NCI-H2107 treated with DMSO at 0.1 percent for 48 hours (cell line): Measurements from ENCODE around the gene MSX2.

ENCODE experiments used
- DNase-seq: peaks from one replicate; lab custom pipeline; 2025; ENCODE audit not compliant: unreplicated experiment; lab: John Stamatoyannopoulos, UW

MSX2 gene

DNA sequence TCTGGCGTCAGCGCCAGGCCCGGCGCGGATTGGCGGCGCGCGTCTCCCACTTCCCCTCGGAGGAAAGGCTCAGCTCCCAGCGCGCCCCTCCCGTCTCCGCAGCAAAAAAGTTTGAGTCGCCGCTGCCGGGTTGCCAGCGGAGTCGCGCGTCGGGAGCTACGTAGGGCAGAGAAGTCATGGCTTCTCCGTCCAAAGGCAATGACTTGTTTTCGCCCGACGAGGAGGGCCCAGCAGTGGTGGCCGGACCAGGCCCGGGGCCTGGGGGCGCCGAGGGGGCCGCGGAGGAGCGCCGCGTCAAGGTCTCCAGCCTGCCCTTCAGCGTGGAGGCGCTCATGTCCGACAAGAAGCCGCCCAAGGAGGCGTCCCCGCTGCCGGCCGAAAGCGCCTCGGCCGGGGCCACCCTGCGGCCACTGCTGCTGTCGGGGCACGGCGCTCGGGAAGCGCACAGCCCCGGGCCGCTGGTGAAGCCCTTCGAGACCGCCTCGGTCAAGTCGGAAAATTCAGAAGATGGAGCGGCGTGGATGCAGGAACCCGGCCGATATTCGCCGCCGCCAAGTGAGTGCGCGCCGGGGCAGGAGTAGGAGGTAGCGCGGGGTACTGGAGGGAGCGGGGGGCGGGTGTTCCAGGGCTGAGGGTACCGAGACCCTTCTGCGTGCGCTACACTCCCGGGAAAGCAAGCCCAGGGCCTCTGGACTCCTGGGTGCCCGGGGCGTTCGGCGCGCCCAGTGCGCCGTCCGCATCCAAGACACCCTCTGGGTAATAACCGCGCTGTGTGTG lies at the start of gene MSX2:
Gene MSX2, plus strand, starts transcription at position 99 of the 777 bp plus-strand sequence. Its CDS starts 78 bp downstream, at position 177.
- no peak for DNase-seq

DNA sequence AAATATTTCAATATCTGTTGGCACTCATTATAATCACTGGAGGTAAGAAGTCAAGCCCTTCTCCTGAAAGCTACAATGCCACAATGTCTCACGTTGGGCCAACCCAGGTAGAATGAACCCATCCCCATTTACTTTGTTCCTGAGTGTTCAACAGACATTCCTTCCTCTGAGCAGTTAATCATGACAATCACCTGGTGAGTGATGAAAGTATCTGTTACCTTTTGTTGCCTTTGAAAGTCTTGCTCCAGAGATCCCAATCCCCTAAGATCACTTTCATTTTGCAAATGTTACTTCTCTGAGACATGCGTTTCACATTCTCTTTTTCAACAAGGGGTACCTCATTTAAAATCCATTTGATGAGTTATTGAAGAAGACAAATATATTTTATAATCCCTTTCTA lies 49.3 kb upstream of the MSX2 start:
- no peak for DNase-seq

DNA sequence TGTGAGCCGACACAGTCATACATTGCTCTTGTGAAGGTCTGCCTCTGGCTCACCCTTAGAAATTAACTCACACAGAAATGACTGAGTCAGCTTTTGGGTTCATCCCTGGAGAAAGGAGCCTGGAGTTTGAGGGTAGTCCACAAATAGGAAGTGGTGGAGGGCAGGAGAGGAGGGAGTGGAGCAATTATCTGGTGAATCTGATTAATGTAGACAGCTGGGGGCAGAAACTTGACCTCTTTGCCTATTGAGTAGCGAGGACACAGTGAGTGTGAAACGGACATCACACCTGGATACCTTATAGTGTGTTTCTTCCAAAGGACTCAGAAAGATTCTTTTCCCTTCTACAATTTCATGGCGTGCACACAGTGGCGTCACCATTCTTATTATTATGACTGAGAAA lies 48.5 kb upstream of the MSX2 start:
- no peak for DNase-seq

GRCh38 chr5:174678107-174678506 lies 46.3 kb upstream of the MSX2 start:
- no peak for DNase-seq

GRCh38 chr5:174680901-174681565 lies 43.3 kb upstream of the MSX2 start:
- DNase-seq, result no peak

GRCh38 chr5:174687503-174687902 lies 36.9 kb upstream of the MSX2 start:
- DNase-seq, result no peak

GRCh38 chr5:174688441-174689354 lies 35.7 kb upstream of the MSX2 start:
- no peak for DNase-seq

GRCh38 chr5:174690271-174690670 lies 34.1 kb upstream of the MSX2 start:
- no peak for DNase-seq

DNA sequence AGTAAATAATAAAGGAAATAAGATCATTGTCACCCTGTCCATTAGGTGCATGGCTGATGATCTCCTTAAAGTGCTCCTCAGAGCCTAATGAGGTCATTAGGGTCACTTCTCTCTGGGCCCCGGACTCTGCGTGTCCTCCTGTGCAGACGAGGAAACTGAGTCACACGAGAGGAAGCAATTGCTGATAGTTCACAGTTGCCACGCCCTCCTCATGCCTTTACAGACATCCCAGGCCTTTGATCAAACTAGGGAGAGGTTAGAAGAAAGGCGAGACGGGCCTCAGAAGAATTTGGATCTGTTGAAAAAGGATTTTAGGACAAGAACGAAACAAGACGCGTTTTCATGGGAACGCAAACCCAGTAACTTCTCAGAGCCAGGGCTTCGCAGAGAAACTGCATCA lies 32.0 kb upstream of the MSX2 start:
- DNase-seq, result no peak

DNA sequence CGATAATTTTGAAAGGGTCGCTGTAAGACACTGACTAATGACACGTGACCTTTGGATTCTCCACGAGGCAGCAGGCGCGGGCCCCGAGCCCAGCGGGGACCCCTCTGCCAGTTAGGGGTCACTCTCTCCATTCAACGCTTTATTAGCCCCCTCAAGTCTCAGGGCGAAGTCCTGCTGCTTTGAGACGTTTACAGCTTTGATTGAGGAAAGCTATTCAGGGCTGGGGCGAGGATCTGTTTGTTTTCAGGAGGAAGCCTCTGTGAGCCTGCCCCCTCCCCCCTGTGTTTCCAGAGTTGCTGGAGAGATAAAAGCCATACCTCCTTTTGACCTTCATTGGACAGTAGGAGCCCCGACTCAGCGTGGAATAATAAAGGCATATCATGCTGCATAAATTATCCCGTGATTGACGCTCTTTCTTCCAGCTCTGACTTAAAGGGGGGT lies 31.4 kb upstream of the MSX2 start:
- DNase-seq, result no peak

DNA sequence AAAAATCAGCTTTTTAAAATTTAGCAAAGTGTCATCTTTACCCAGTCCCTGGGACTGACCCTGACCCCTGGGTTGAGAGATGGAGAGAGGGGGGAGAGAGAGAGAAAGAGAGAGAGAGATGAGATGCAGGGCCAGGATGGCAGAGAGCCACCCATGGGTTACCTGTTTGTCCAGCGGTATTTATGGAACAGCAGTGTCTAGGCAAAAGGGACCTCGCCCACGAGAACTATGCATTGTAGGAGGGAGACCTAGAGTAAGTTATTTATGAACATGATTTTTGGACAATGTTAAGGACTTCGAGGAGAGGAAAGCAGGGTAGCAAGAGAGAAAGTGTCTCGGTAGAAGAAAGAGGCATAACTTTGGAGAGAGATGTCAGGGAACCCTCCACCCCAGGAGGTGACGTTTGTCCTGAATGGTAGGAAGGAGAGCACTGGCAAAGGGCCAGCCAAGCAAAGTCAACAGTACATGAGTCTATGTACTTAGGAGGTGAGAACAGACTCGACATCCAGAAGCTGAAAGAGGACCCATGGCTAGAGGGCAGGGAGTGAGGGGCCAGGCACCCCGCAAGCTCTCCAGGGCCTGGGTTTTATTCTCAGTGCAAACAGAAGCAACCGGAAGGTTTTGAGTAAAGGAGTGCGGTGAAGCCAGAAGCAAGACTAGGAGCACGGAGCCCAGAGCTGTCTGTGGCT lies 30.5 kb upstream of the MSX2 start:
- DNase-seq, result no peak

DNA sequence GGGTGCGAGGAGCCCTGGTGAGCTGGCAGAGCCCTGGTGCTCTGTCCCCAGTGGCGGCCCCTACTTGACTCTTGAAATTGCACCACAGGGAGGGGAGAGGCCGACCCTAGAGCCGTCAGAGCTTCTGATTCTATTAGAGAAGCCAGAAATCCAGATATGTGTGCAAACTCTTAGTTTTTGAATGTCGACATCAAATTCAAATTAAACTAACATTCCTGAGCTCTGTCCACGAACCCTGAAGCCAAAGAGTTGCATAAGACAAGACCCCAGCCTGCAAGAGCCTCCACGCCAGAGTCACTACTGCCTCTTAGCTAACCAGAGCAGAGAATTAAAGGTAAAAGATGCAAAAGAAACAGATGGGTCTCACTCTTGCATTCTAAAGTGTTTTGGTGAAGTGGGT lies 29.8 kb upstream of the MSX2 start:
- DNase-seq, result no peak

DNA sequence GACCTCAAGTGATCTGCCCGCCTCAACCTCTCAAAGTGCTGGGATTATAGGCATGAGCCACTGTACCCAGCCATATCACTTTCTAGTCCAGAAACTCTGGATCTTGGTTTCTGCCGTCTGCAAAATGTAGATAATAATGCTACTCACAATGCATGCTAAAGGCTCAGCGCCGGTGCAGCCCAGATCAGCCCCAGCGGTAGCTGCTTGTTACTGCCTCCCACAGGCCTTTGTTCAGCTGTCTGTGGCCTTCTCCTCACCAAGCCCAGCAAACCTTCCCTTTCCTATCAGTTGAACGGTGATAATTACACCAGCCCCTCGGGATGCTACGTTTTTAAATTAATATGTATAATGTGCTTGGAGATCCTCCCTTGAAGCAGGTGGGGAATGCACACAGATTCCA lies 26.2 kb upstream of the MSX2 start:
- no peak for DNase-seq

GRCh38 chr5:174699131-174699530 lies 25.3 kb upstream of the MSX2 start:
- DNase-seq, result no peak

DNA sequence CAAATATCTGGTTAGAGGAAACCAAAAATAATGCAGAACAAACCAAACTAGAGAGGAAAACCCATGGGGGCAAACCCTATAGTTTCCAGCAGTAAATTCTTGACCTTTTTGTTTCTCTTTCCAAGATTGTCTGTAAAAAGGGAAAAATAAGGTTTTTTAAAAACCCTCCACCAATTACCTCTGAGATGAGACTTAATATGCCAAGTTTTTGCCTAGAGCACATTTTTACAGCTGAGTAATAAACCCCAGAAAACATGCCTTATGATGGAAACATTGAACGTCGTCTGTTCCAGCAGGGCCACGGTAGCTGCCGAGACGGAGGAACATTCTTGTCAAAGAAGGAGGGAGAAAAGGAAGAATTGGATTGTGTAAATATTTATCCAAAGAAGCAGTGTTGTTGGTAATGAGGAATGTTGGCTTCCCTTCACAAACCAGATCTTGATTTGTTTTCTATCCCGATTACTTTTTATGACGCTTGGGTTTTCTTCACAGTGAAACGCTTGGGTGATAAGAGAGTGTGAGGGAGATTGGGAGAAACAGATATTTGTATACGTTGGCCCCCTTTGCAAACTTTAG lies 17.3 kb upstream of the MSX2 start:
- no peak for DNase-seq

- no peak for DNase-seq
These were observed 16.7 kb upstream of the MSX2 start for GRCh38 chr5:174707671-174708070.

DNA sequence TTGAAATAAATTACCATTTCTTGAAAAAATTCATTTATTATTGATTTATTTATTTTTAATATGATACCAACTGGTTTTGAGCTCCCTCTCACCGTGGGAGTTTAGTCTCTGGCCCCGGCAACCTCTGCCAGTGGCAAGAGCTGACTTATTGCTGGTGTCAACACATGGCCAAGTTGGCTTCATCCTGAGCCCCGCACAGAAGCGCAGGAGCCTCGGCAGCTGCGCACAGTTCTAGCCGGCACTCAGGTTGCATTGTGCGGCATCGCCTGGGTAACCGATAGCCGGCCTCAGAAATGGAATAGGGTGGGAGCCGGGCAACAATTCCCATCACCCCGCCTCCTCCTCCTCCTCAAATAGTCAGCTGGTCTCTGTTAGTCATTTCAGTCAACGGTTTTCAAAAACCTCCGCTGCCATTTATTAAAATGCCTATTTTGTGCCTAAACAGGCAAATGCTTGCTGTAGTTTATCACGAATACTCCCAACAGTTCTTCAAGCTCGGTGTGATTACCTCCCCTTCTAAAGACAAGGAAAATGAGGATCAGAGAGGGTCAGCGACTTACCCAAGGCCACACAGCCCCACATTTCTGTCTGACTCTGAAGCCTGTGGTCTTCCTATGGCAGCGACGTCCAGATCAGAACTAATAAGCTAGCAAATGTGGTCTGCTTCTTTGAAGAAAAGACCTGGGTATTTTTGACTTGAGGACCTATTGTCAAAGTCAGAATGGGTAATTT lies 15.7 kb upstream of the MSX2 start:
- DNase-seq, result no peak

GRCh38 chr5:174714751-174715150 lies 9.6 kb upstream of the MSX2 start:
- DNase-seq, result no peak

- DNase-seq, result no peak
These were observed 8.6 kb upstream of the MSX2 start for GRCh38 chr5:174715804-174716203.
